Astrocyte (in vitro differentiated cells and primary cell): ENCODE data around the gene GPC3. TPM values are rescaled to one million over a fixed set of nuclear protein-coding genes. Genes with fewer than 3 reads are reported as not detected.

ENCODE experiments used
- DNase-seq: peaks from one replicate; pipeline ENCODE4 v3.0.0-alpha.2; 2010; ENCODE audit warnings: low read depth
- FAIRE-seq: peaks from 2 replicates; lab custom pipeline; 2011; peaks lifted over from hg19 to GRCh38; lab: Jason Lieb, UNC
- H2AFZ ChIP-seq: 2 replicates; pipeline ENCODE4 v1.6.0; 2012; ENCODE audit warnings: low read depth, low read length, inconsistent platforms
- H3K27ac ChIP-seq: 2 replicates; pipeline ENCODE4 v1.5.1; 2011; ENCODE audit warnings: low read depth, low read length, inconsistent platforms
- H3K27me3 ChIP-seq: 2 replicates; pipeline ENCODE4 v1.6.0; 2011; ENCODE audit warnings: low read length, inconsistent platforms; ENCODE audit not compliant: insufficient read depth
- H3K36me3 ChIP-seq: 2 replicates; pipeline ENCODE4 v1.5.1; 2011; ENCODE audit warnings: low read length, inconsistent platforms; ENCODE audit not compliant: insufficient read depth
- H3K4me1 ChIP-seq: 2 replicates; pipeline ENCODE4 v1.5.1; 2011; ENCODE audit warnings: low read length, inconsistent platforms; ENCODE audit not compliant: insufficient read depth
- H3K4me2 ChIP-seq: 2 replicates; pipeline ENCODE4 v1.6.0; 2012; ENCODE audit warnings: low read length, inconsistent platforms
- H3K4me3 ChIP-seq: 2 replicates; pipeline ENCODE4 v1.5.1; 2011; ENCODE audit warnings: low read depth, mild to moderate bottlenecking, low read length, inconsistent platforms; ENCODE audit not compliant: insufficient read depth
- H3K79me2 ChIP-seq: 2 replicates; pipeline ENCODE4 v1.6.0; 2012; ENCODE audit warnings: mild to moderate bottlenecking, low read length, inconsistent platforms; ENCODE audit not compliant: insufficient read depth
- H3K9ac ChIP-seq: 2 replicates; pipeline ENCODE4 v1.6.0; 2012; ENCODE audit warnings: mild to moderate bottlenecking, low read length, inconsistent platforms
- H3K9me3 ChIP-seq: 2 replicates; pipeline ENCODE4 v1.5.1; 2012; ENCODE audit warnings: low read depth, mild to moderate bottlenecking, low read length, inconsistent platforms; ENCODE audit not compliant: insufficient read depth
- H4K20me1 ChIP-seq: 2 replicates; pipeline ENCODE4 v1.6.0; 2012; ENCODE audit warnings: low read length, inconsistent platforms; ENCODE audit not compliant: insufficient read depth
- H3K27ac Mint-ChIP-seq: one replicate; pipeline ENCODE4 v1.8.0; 2021; ENCODE audit warnings: mild to moderate bottlenecking, mixed read lengths; ENCODE audit not compliant: unreplicated experiment
- H3K27me3 Mint-ChIP-seq: one replicate; pipeline ENCODE4 v1.8.0; 2021; ENCODE audit warnings: low read depth, mixed read lengths; ENCODE audit not compliant: unreplicated experiment
- H3K36me3 Mint-ChIP-seq: one replicate; pipeline ENCODE4 v1.8.0; 2021; ENCODE audit warnings: low read depth, mixed read lengths; ENCODE audit not compliant: unreplicated experiment
- H3K4me1 Mint-ChIP-seq: one replicate; pipeline ENCODE4 v1.8.0; 2021; ENCODE audit warnings: low read depth, mixed read lengths; ENCODE audit not compliant: unreplicated experiment
- H3K4me3 Mint-ChIP-seq: one replicate; pipeline ENCODE4 v1.8.0; 2021; ENCODE audit warnings: mild to moderate bottlenecking, moderate library complexity, mixed read lengths; ENCODE audit not compliant: unreplicated experiment
- H3K9me3 Mint-ChIP-seq: one replicate; pipeline ENCODE4 v1.8.0; 2021; ENCODE audit warnings: mild to moderate bottlenecking, mixed read lengths; ENCODE audit not compliant: unreplicated experiment
- EZH2 ChIP-seq: IDR thresholded peaks from 2 replicates; pipeline ENCODE4 v1.6.1; 2012; ENCODE audit warnings: mild to moderate bottlenecking, low read length, inconsistent platforms; ENCODE audit not compliant: insufficient read depth
- total RNA-seq: library from RNA; stranded (reverse); gene quantifications from 2 replicates; pipeline ENCODE4 v1.2.1, GENCODE V29; 2021
- TF ChIP-seq, protein P1 (sequence below): IDR thresholded peaks from 2 replicates; pipeline ENCODE4 v1.5.1; 2011; ENCODE audit warnings: low read depth, mild to moderate bottlenecking, inconsistent platforms, low read length, moderate library complexity; ENCODE audit not compliant: insufficient read depth

The GPC3 gene
- total RNA-seq, 1 donor from 2014 or later: 8.2 TPM

DNA sequence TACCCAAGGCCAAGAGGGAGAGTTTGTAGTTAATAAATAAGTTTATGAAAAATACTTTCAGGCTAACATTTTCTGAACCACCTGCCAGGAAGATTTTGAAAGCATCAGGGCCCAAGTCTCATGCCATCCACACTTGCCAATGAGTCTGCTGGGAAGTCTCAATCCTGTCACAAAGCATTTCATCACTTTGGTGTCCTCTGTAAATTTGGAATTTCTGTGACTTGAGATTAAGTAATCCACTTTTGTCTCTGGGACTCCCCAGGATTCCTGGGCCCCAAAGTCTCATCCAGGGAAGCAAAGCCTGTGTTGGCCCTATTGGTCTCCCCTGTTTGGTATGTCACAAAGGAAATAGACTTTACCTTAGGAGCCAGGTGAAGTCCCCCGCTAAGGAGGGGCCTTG, 470.9 kb downstream of the GPC3 start:
- no peaks in the 10 kb centered on the region for H3K4me1 ChIP-seq
- no peaks in the 10 kb centered on the region for H3K36me3 Mint-ChIP-seq
- no peaks in the 10 kb centered on the region for H3K27me3 ChIP-seq
- no peak overlapping the region for H3K4me3 ChIP-seq
- H3K9me3 ChIP-seq: no peaks in the 10 kb centered on the region
- H2AFZ ChIP-seq: no peak overlapping the region
- peaks cover 2% of the 10 kb centered on the region for H3K4me1 Mint-ChIP-seq
- no peaks in the 10 kb centered on the region for H3K9me3 Mint-ChIP-seq
- no peaks in the 10 kb centered on the region for H3K79me2 ChIP-seq
- no peaks in the 10 kb centered on the region for H3K36me3 ChIP-seq
- no peak overlapping the region for H3K27ac Mint-ChIP-seq
- FAIRE-seq: peak; percentile 9
- TF ChIP-seq, protein P1, sequence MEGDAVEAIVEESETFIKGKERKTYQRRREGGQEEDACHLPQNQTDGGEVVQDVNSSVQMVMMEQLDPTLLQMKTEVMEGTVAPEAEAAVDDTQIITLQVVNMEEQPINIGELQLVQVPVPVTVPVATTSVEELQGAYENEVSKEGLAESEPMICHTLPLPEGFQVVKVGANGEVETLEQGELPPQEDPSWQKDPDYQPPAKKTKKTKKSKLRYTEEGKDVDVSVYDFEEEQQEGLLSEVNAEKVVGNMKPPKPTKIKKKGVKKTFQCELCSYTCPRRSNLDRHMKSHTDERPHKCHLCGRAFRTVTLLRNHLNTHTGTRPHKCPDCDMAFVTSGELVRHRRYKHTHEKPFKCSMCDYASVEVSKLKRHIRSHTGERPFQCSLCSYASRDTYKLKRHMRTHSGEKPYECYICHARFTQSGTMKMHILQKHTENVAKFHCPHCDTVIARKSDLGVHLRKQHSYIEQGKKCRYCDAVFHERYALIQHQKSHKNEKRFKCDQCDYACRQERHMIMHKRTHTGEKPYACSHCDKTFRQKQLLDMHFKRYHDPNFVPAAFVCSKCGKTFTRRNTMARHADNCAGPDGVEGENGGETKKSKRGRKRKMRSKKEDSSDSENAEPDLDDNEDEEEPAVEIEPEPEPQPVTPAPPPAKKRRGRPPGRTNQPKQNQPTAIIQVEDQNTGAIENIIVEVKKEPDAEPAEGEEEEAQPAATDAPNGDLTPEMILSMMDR: no peak
- TF ChIP-seq EZH2: no peak
- H3K9ac ChIP-seq: no peak overlapping the region
- no peak overlapping the region for H3K27ac ChIP-seq
- no peak overlapping the region for H3K4me2 ChIP-seq
- H3K4me3 Mint-ChIP-seq: no peak overlapping the region
- H3K27me3 Mint-ChIP-seq: no peaks in the 10 kb centered on the region
- no peaks in the 10 kb centered on the region for H4K20me1 ChIP-seq
- no peak for DNase-seq

DNA sequence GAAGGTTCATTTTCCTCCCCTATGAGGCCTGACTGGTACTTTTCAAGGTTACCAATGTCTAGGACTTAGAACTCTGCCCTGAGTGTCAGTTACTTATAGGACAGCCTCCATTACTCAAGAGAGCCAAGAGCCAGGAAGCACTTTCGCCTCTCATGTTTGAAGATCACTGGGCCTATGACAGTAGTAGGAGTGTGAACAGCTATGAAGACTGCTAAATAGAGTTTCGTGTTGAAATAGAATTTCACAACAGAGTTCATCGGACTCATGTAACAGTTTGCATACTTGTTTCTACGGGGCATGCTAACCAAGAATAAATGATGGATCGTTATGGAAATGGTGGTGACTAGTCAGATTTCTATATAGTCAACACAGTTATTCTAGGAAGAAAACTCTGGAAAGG, 472.3 kb downstream of the GPC3 start:
- H4K20me1 ChIP-seq: no peaks in the 10 kb centered on the region
- no peak overlapping the region for H3K4me3 Mint-ChIP-seq
- H3K4me1 ChIP-seq: no peaks in the 10 kb centered on the region
- no peaks in the 10 kb centered on the region for H3K27me3 Mint-ChIP-seq
- no peak overlapping the region for H3K27ac Mint-ChIP-seq
- H3K4me1 Mint-ChIP-seq: peaks cover 2% of the 10 kb centered on the region
- H3K27me3 ChIP-seq: no peaks in the 10 kb centered on the region
- H3K36me3 ChIP-seq: no peaks in the 10 kb centered on the region
- no peaks in the 10 kb centered on the region for H3K79me2 ChIP-seq
- no peak overlapping the region for H3K27ac ChIP-seq
- H3K4me2 ChIP-seq: no peak overlapping the region
- H2AFZ ChIP-seq: no peak overlapping the region
- H3K36me3 Mint-ChIP-seq: no peaks in the 10 kb centered on the region
- no peak for DNase-seq
- H3K9me3 ChIP-seq: no peaks in the 10 kb centered on the region
- H3K9me3 Mint-ChIP-seq: no peaks in the 10 kb centered on the region
- no peak overlapping the region for H3K4me3 ChIP-seq
- peak; percentile 67 for FAIRE-seq
- no peak overlapping the region for H3K9ac ChIP-seq
- TF ChIP-seq EZH2: no peak
- TF ChIP-seq, protein P1: no peak

DNA sequence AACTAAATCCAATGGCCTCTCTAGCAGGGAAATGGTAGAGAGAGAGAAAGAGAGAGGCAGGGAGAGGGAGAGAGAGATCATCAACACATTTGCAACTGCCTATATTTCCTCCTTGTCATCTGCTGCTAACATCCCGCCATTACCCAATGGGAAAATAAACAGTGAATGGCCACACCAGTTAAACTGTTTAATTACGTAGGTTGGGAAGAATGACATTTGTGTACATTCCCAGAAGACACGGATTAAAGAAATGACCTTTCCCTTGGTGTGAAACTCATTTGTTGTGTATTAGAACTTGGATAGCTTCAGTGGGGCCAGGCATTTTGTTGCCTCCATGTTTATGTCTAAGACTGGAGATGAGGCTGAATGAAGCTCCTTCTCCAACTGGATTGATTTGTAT, 474.4 kb downstream of the GPC3 start:
- TF ChIP-seq, protein P1: no peak
- Histone ChIP-seq H3K36me3 (no peaks in the 10 kb centered on the region), H3K4me1 (no peaks in the 10 kb centered on the region), H2AFZ (no peak overlapping the region), H3K4me3 (no peak overlapping the region), H3K9ac (no peak overlapping the region), H3K27ac (no peak overlapping the region), H3K9me3 (no peaks in the 10 kb centered on the region), H3K27me3 (no peaks in the 10 kb centered on the region), H3K4me2 (no peak overlapping the region), H4K20me1 (no peaks in the 10 kb centered on the region), H3K79me2 (no peaks in the 10 kb centered on the region)
- DNase-seq (no peak), FAIRE-seq (peak; percentile 52)
- Mint-ChIP-seq H3K9me3 (peaks cover 2% of the 10 kb centered on the region), H3K4me3 (no peak overlapping the region), H3K27me3 (no peaks in the 10 kb centered on the region), H3K36me3 (no peaks in the 10 kb centered on the region), H3K27ac (no peak overlapping the region), H3K4me1 (peaks cover 2% of the 10 kb centered on the region)
